Measurements from ENCODE around the gene IL6R. TPM values are rescaled to one million over a fixed set of nuclear protein-coding genes. Genes with fewer than 3 reads are reported as not detected.

IL6R gene
- total RNA-seq, 1 donor from 2014 or later, result 6.7 TPM

GRCh38 chr1:154430903-154431302 is 25.8 kb downstream of the IL6R start:
- no peaks in the 10 kb centered on the region for H3K27me3 ChIP-seq
- no peak for TF ChIP-seq CTCF (IDR thresholded peaks at IDR 0.05)
- no peak overlapping the region for H3K4me3 ChIP-seq
- peaks cover 0 to 21% of the 10 kb centered on the region in 2 donors for H3K4me1 ChIP-seq
- H3K27ac ChIP-seq, result no peak overlapping the region
- peaks cover 0 to 4% of the 10 kb centered on the region in 2 donors for H3K36me3 ChIP-seq
- intact Hi-C loops (cut with DNase I), result loop anchor here (5.0 kb wide), 1 partner anchor 126 kb away; the partner anchor contains the start of gene UBE2Q1
- DNase-seq (ENCODE audit: low spot score in 2 of 2), result no peak
- no peaks in the 10 kb centered on the region for H3K9me3 ChIP-seq

- peaks cover 0 to 10% of the 10 kb centered on the region in 2 donors for H3K36me3 ChIP-seq
- peaks cover 0 to 21% of the 10 kb centered on the region in 2 donors for H3K4me1 ChIP-seq
- DNase-seq (ENCODE audit: low spot score in 2 of 2), result peak; percentile 68 to 76
- no peak overlapping the region for H3K4me3 ChIP-seq
- H3K9me3 ChIP-seq, result no peaks in the 10 kb centered on the region
- TF ChIP-seq CTCF (IDR thresholded peaks at IDR 0.05), result no peak
- no peaks in the 10 kb centered on the region for H3K27me3 ChIP-seq
- intact Hi-C loops (cut with DNase I), result loop anchor here (5.0 kb wide), 1 partner anchor 126 kb away; the partner anchor contains the start of gene UBE2Q1
- no peak overlapping the region for H3K27ac ChIP-seq
Observed at GRCh38 chr1:154431586-154432373, 26.6 kb downstream of the IL6R start.

- Histone ChIP-seq H3K36me3 (peaks cover 0 to 10% of the 10 kb centered on the region in 2 donors), H3K27ac (peak overlapping the region; percentile 51 to 85), H3K9me3 (no peaks in the 10 kb centered on the region), H3K4me3 (no peak overlapping the region), H3K27me3 (no peaks in the 10 kb centered on the region), H3K4me1 (peaks cover 0 to 18% of the 10 kb centered on the region in 2 donors)
- intact Hi-C loops (cut with DNase I), result loop anchor here (5.0 kb wide), 1 partner anchor 124 kb away; the partner anchor contains the start of gene UBE2Q1
- DNase-seq (ENCODE audit: low spot score in 2 of 2), result no peak
- TF ChIP-seq CTCF (IDR thresholded peaks at IDR 0.05), result no peak
Observed at GRCh38 chr1:154433161-154433764, 28.1 kb downstream of the IL6R start.

GRCh38 chr1:154434346-154435085 is 29.4 kb downstream of the IL6R start:
- Histone ChIP-seq H3K9me3 (no peaks in the 10 kb centered on the region), H3K27me3 (no peaks in the 10 kb centered on the region), H3K4me1 (peaks cover 0 to 18% of the 10 kb centered on the region in 2 donors), H3K27ac (peak overlapping the region; percentile 69 to 85), H3K4me3 (peak overlapping the region; percentile 32 to 36), H3K36me3 (peaks cover 0 to 10% of the 10 kb centered on the region in 2 donors)
- intact Hi-C loops (cut with DNase I), result loop anchor here (1.0 to 5.0 kb wide), 4 partner anchors 15 to 123 kb away; partner anchors contain the start of genes IL6R and UBE2Q1
- DNase-seq (ENCODE audit: low spot score in 2 of 2), result peak; percentile 61 to 93
- TF ChIP-seq CTCF (IDR thresholded peaks at IDR 0.05), result no peak

- H3K4me1 ChIP-seq, result peaks cover 0 to 18% of the 10 kb centered on the region in 2 donors
- no peak for DNase-seq (ENCODE audit: low spot score in 2 of 2)
- H3K27me3 ChIP-seq, result no peaks in the 10 kb centered on the region
- TF ChIP-seq CTCF (IDR thresholded peaks at IDR 0.05), result no peak
- peaks cover 0 to 10% of the 10 kb centered on the region in 2 donors for H3K36me3 ChIP-seq
- no peaks in the 10 kb centered on the region for H3K9me3 ChIP-seq
- intact Hi-C loops (cut with DNase I), result no loop called here
- H3K4me3 ChIP-seq, result no peak overlapping the region
- peak overlapping the region; percentile 69 to 85 for H3K27ac ChIP-seq
Observed at GRCh38 chr1:154435599-154436200, 30.6 kb downstream of the IL6R start.
